Measurements from ENCODE around the gene PHLDB1.
"Not testable (repeated sequence)": the region's sequence is repeated elsewhere in the genome, so short reads cannot be mapped to it uniquely, and the experiment has no call there.

The PHLDB1 gene

GRCh38 chr11:118607401-118608359, at the start of gene PHLDB1:
Gene PHLDB1, plus strand, starts transcription at chr11:118607615. Its CDS starts 6,222 bp downstream, at chr11:118613837.
- peak; percentile 90 for DNase-seq (ENCODE audit: low spot score)

GRCh38 chr11:118560806-118561205, 46.6 kb upstream of the PHLDB1 start:
- DNase-seq (ENCODE audit: low spot score), result no peak

- peak; percentile 41 for DNase-seq (ENCODE audit: low spot score)
Observed at GRCh38 chr11:118565051-118565450, 42.4 kb upstream of the PHLDB1 start.

- no peak for DNase-seq (ENCODE audit: low spot score)
Observed at GRCh38 chr11:118569670-118570069, 37.7 kb upstream of the PHLDB1 start.

GRCh38 chr11:118570787-118571186, 36.6 kb upstream of the PHLDB1 start:
- no peak for DNase-seq (ENCODE audit: low spot score)

- DNase-seq (ENCODE audit: low spot score), result not testable (repeated sequence)
Observed at GRCh38 chr11:118571701-118572060, 35.7 kb upstream of the PHLDB1 start.

- peak; percentile 87 for DNase-seq (ENCODE audit: low spot score)
Observed at GRCh38 chr11:118572061-118572980, 35.1 kb upstream of the PHLDB1 start, which contains the start of gene ARCN1. Gene ARCN1, plus strand, starts transcription at chr11:118572409. Its CDS starts 139 bp downstream, at chr11:118572548.

GRCh38 chr11:118572981-118573550, 34.3 kb upstream of the PHLDB1 start:
- no peak for DNase-seq (ENCODE audit: low spot score)

GRCh38 chr11:118574636-118575035, 32.8 kb upstream of the PHLDB1 start:
- no peak for DNase-seq (ENCODE audit: low spot score)

- not testable (repeated sequence) for DNase-seq (ENCODE audit: low spot score)
Observed at GRCh38 chr11:118577995-118578394, 29.4 kb upstream of the PHLDB1 start.

- DNase-seq (ENCODE audit: low spot score), result no peak
Observed at GRCh38 chr11:118581057-118581456, 26.4 kb upstream of the PHLDB1 start.

GRCh38 chr11:118587952-118588351, 19.5 kb upstream of the PHLDB1 start:
- no peak for DNase-seq (ENCODE audit: low spot score)

- DNase-seq (ENCODE audit: low spot score), result peak; percentile 56
Observed at GRCh38 chr11:118592616-118593367, 14.6 kb upstream of the PHLDB1 start.

GRCh38 chr11:118594984-118595383, 12.4 kb upstream of the PHLDB1 start:
- not testable (repeated sequence) for DNase-seq (ENCODE audit: low spot score)

- DNase-seq (ENCODE audit: low spot score), result no peak
Observed at GRCh38 chr11:118596224-118597146, 10.9 kb upstream of the PHLDB1 start.

GRCh38 chr11:118597556-118597955, 9.9 kb upstream of the PHLDB1 start:
- no peak for DNase-seq (ENCODE audit: low spot score)

- no peak for DNase-seq (ENCODE audit: low spot score)
Observed at GRCh38 chr11:118602331-118602730, 5.1 kb upstream of the PHLDB1 start.

- DNase-seq (ENCODE audit: low spot score), result not testable (repeated sequence)
Observed at GRCh38 chr11:118603709-118604108, 3.7 kb upstream of the PHLDB1 start.

GRCh38 chr11:118604566-118604965, 2.8 kb upstream of the PHLDB1 start:
- no peak for DNase-seq (ENCODE audit: low spot score)
